ENCODE data around the gene TMEM106B. TPM values are rescaled to one million over a fixed set of nuclear protein-coding genes. Genes with fewer than 3 reads are reported as not detected.

The TMEM106B gene
- total RNA-seq, 2 donors from 2014 or later: 49.2 to 51.6 TPM

DNA sequence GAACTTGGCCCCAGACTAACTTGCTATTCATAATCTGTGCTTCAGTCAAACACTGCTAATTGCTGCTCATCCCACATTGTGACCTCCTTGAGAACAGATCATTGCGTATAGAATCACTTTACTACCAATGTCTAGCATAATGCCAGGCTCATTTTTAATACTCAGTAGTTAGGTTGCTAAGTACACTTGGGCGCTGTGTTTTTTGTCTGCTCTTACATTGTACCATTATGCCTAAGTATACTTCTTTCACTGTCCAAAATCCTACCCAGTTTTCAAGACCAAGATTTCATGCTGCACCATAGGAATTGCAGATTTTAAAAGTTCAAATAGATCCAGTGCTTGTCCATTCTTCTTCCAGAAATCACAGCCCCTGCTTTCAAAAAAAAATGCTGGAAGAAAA lies 32.8 kb upstream of the TMEM106B start:
- Histone ChIP-seq H3K4me3 (no peak overlapping the region), H3K9me3 (no peaks in the 10 kb centered on the region), H3K4me1 (ENCODE audit: control insufficient read depth in 1 of 2, low read depth in 2 of 2) (no peaks in the 10 kb centered on the region), H3K27ac (no peak overlapping the region), H3K27me3 (replicated peaks; ENCODE audit: insufficient read depth) (no peaks in the 10 kb centered on the region), H3K36me3 (no peaks in the 10 kb centered on the region)
- DNase-seq (ENCODE audit: low spot score): no peak
- TF ChIP-seq CTCF (IDR thresholded peaks at IDR 0.05): no peak
- ATAC-seq (ENCODE audit: insufficient number of reproducible peaks, low FRiP score, low read depth): no peak

DNA sequence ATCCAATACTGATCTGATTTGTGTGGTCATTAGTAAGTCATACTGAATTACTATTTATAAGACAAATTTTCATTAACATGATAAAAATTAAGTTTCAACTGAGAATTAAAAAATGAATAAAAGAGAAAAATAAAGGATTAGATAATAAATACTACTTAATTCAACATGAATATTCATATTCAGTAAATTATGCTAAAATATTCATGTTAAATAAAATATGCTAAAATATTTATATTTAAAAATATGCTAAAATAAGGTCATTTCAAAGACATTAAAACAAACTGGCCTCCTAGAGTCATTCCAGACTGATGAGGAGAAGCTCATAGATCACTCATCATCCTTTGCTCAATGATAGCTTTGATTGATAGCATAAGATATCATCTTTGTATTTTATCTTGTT lies 16.7 kb upstream of the TMEM106B start:
- no peak for ATAC-seq (ENCODE audit: insufficient number of reproducible peaks, low FRiP score, low read depth)
- DNase-seq (ENCODE audit: low spot score): no peak

GRCh38 chr7:12196386-12196785 lies 14.7 kb upstream of the TMEM106B start:
- Histone ChIP-seq H3K36me3 (no peaks in the 10 kb centered on the region), H3K27ac (no peak overlapping the region), H3K9me3 (no peaks in the 10 kb centered on the region), H3K4me3 (no peak overlapping the region), H3K27me3 (replicated peaks; ENCODE audit: insufficient read depth) (no peaks in the 10 kb centered on the region), H3K4me1 (ENCODE audit: control insufficient read depth in 1 of 2, low read depth in 2 of 2) (no peaks in the 10 kb centered on the region)
- DNase-seq (ENCODE audit: low spot score) (no peak), ATAC-seq (ENCODE audit: insufficient number of reproducible peaks, low FRiP score, low read depth) (no peak)
- TF ChIP-seq CTCF (IDR thresholded peaks at IDR 0.05): no peak

More for the DNA sequence above, 16.7 kb upstream of the TMEM106B start:
- H3K9me3 ChIP-seq: no peaks in the 10 kb centered on the region
- no peaks in the 10 kb centered on the region for H3K4me1 ChIP-seq (ENCODE audit: control insufficient read depth in 1 of 2, low read depth in 2 of 2)
- no peaks in the 10 kb centered on the region for H3K27me3 ChIP-seq (replicated peaks; ENCODE audit: insufficient read depth)
- H3K36me3 ChIP-seq: no peaks in the 10 kb centered on the region
- H3K27ac ChIP-seq: no peak overlapping the region
- no peak for TF ChIP-seq CTCF (IDR thresholded peaks at IDR 0.05)
- no peak overlapping the region for H3K4me3 ChIP-seq

DNA sequence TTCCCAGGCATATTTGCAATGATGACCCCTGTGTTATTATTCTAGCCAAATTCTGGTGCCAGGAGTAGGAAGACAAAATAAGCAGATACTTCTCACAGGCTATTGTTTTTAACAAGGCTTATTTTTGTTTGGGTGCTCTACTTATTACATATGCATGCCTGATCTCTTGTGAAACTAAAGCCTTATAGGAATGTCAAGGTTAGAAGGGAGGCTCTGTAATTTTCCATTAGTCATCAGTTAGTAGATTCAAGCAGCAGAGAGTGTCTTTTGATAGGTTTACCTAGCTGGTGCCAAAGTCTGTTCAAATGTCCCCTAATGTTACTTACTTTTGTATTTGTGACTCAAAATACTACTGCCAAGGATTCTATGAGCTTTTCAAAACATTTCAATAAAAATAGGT lies 11.7 kb upstream of the TMEM106B start:
- Histone ChIP-seq H3K27ac (no peak overlapping the region), H3K4me3 (no peak overlapping the region), H3K4me1 (ENCODE audit: control insufficient read depth in 1 of 2, low read depth in 2 of 2) (no peaks in the 10 kb centered on the region), H3K27me3 (replicated peaks; ENCODE audit: insufficient read depth) (no peaks in the 10 kb centered on the region), H3K9me3 (no peaks in the 10 kb centered on the region), H3K36me3 (no peaks in the 10 kb centered on the region)
- ATAC-seq (ENCODE audit: insufficient number of reproducible peaks, low FRiP score, low read depth) (no peak), DNase-seq (ENCODE audit: low spot score) (no peak)
- no peak for TF ChIP-seq CTCF (IDR thresholded peaks at IDR 0.05)

DNA sequence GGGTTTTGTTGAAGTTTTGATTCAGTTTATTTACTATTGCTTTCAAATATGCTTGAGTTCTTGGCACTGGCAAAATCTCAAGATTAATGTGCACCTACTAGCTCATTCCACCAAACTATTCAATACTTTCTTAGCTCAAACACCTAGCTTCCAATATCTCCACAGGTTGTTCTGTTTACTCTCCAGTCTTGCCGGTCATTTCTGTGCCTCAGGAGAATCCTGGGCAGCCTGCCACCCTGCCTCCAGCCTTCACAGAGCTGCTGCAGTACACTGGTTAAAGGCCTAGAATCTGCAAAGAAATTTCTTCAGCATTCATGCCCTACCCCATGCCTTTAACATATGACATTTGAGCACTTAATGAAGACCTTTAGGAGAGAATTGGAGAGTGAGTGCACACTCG lies 4.0 kb upstream of the TMEM106B start:
- DNase-seq (ENCODE audit: low spot score) (no peak), ATAC-seq (ENCODE audit: insufficient number of reproducible peaks, low FRiP score, low read depth) (no peak)
- no peaks in the 10 kb centered on the region for H3K9me3 ChIP-seq
- TF ChIP-seq CTCF (IDR thresholded peaks at IDR 0.05): no peak
- peaks cover 3 to 5% of the 10 kb centered on the region in 2 donors for H3K4me1 ChIP-seq (ENCODE audit: control insufficient read depth in 1 of 2, low read depth in 2 of 2)
- H3K27ac ChIP-seq: no peak overlapping the region
- H3K4me3 ChIP-seq: no peak overlapping the region
- no peaks in the 10 kb centered on the region for H3K36me3 ChIP-seq
- no peaks in the 10 kb centered on the region for H3K27me3 ChIP-seq (replicated peaks; ENCODE audit: insufficient read depth)

Data from thoracic aorta (tissue), 2 donors.